BLaER1 (cell line): ENCODE results near the gene ST6GAL1.
"Not testable (repeated sequence)": the region's sequence is repeated elsewhere in the genome, so short reads cannot be mapped to it uniquely, and the experiment has no call there.

Experiments
- H3K27ac ChIP-seq: shearing (Covaris generic); formaldehyde crosslinking; 2 replicates; pipeline ENCODE4 v1.8.1; 2022
- H3K27me3 ChIP-seq: shearing (Covaris generic); formaldehyde crosslinking; 2 replicates; pipeline ENCODE4 v1.8.1; 2022
- H3K36me3 ChIP-seq: shearing (Covaris generic); formaldehyde crosslinking; 2 replicates; pipeline ENCODE4 v1.8.1; 2022
- H3K4me1 ChIP-seq: shearing (Covaris generic); formaldehyde crosslinking; 2 replicates; pipeline ENCODE4 v1.8.1; 2022
- H3K4me2 ChIP-seq: shearing (Covaris generic); formaldehyde crosslinking; 2 replicates; pipeline ENCODE4 v1.8.1; 2022
- H3K4me3 ChIP-seq: shearing (Covaris generic); formaldehyde crosslinking; 2 replicates; pipeline ENCODE4 v1.8.1; 2022
- H3K9ac ChIP-seq: shearing (Covaris generic); formaldehyde crosslinking; 2 replicates; pipeline ENCODE4 v1.8.1; 2022
- H3K9me3 ChIP-seq: shearing (Covaris generic); formaldehyde crosslinking; 2 replicates; pipeline ENCODE4 v1.8.1; 2022
- H4K20me1 ChIP-seq: shearing (Covaris generic); formaldehyde crosslinking; 2 replicates; pipeline ENCODE4 v1.8.1; 2022
- Cebpa-rat ChIP-seq: shearing (Covaris generic); IDR thresholded peaks from 2 replicates; pipeline ENCODE4 v1.8.1; 2022

The ST6GAL1 gene

GRCh38 chr3:186997061-186997460, 66.7 kb downstream of the ST6GAL1 start:
- Histone ChIP-seq H3K36me3 (peaks cover 68% of the 10 kb centered on the region), H4K20me1 (peaks cover 87% of the 10 kb centered on the region), H3K4me1 (peaks cover 66% of the 10 kb centered on the region), H3K4me2 (no peak overlapping the region), H3K9ac (no peak overlapping the region), H3K9me3 (no peaks in the 10 kb centered on the region), H3K4me3 (no peak overlapping the region), H3K27me3 (no peaks in the 10 kb centered on the region), H3K27ac (no peak overlapping the region)
- TF ChIP-seq Cebpa-rat, result no peak

- Histone ChIP-seq H3K27me3 (no peaks in the 10 kb centered on the region), H3K9ac (no peak overlapping the region), H3K9me3 (no peaks in the 10 kb centered on the region), H3K36me3 (peaks cover 68% of the 10 kb centered on the region), H3K4me3 (no peak overlapping the region), H4K20me1 (peaks cover 87% of the 10 kb centered on the region), H3K4me1 (peaks cover 64% of the 10 kb centered on the region), H3K4me2 (no peak overlapping the region), H3K27ac (0 out of 2 replicates have a peak overlapping the region, but pooled peaks have one; percentile 14)
- no peak for TF ChIP-seq Cebpa-rat
Observed at GRCh38 chr3:186997473-186997939, 67.2 kb downstream of the ST6GAL1 start.

- Histone ChIP-seq H3K27me3 (no peaks in the 10 kb centered on the region), H3K4me1 (peaks cover 64% of the 10 kb centered on the region), H3K9me3 (no peaks in the 10 kb centered on the region), H3K4me3 (no peak overlapping the region), H3K36me3 (peaks cover 65% of the 10 kb centered on the region), H3K9ac (no peak overlapping the region), H3K4me2 (0 out of 2 replicates have a peak overlapping the region, but pooled peaks have one; percentile 75), H3K27ac (0 out of 2 replicates have a peak overlapping the region, but pooled peaks have one; percentile 14), H4K20me1 (peaks cover 86% of the 10 kb centered on the region)
- TF ChIP-seq Cebpa-rat, result no peak
Observed at GRCh38 chr3:186998937-186999368, 68.6 kb downstream of the ST6GAL1 start.

GRCh38 chr3:187000711-187001151, 70.4 kb downstream of the ST6GAL1 start:
- H3K9me3 ChIP-seq, result peaks cover 8% of the 10 kb centered on the region; the same call in 1 of the 2 replicates
- peaks cover 83% of the 10 kb centered on the region for H4K20me1 ChIP-seq
- H3K27ac ChIP-seq, result peak overlapping the region; percentile 33
- no peak overlapping the region for H3K4me3 ChIP-seq
- H3K4me1 ChIP-seq, result peaks cover 59% of the 10 kb centered on the region
- H3K4me2 ChIP-seq, result peak overlapping the region; percentile 75
- peak overlapping the region; percentile 11; the same call in 1 of the 2 replicates for H3K9ac ChIP-seq
- H3K36me3 ChIP-seq, result peaks cover 76% of the 10 kb centered on the region
- no peak for TF ChIP-seq Cebpa-rat
- H3K27me3 ChIP-seq, result no peaks in the 10 kb centered on the region

- H3K4me3 ChIP-seq, result no peak overlapping the region
- H3K27ac ChIP-seq, result no peak overlapping the region
- peaks cover 41% of the 10 kb centered on the region for H3K4me1 ChIP-seq
- no peak for TF ChIP-seq Cebpa-rat
- no peaks in the 10 kb centered on the region for H3K27me3 ChIP-seq
- H3K4me2 ChIP-seq, result no peak overlapping the region
- H3K36me3 ChIP-seq, result peaks cover 72% of the 10 kb centered on the region
- H3K9ac ChIP-seq, result no peak overlapping the region
- peaks cover 26% of the 10 kb centered on the region for H3K9me3 ChIP-seq
- H4K20me1 ChIP-seq, result peaks cover 62% of the 10 kb centered on the region
Observed at GRCh38 chr3:187002915-187003314, 72.6 kb downstream of the ST6GAL1 start.

- peaks cover 52% of the 10 kb centered on the region for H4K20me1 ChIP-seq
- H3K4me1 ChIP-seq, result peaks cover 27% of the 10 kb centered on the region
- no peaks in the 10 kb centered on the region for H3K27me3 ChIP-seq
- H3K4me3 ChIP-seq, result no peak overlapping the region
- no peak overlapping the region for H3K9ac ChIP-seq
- no peak overlapping the region for H3K4me2 ChIP-seq
- peaks cover 34% of the 10 kb centered on the region for H3K9me3 ChIP-seq
- TF ChIP-seq Cebpa-rat, result no peak
- no peak overlapping the region for H3K27ac ChIP-seq
- peaks cover 67% of the 10 kb centered on the region for H3K36me3 ChIP-seq
Observed at GRCh38 chr3:187005827-187006481, 75.6 kb downstream of the ST6GAL1 start.

- no peak overlapping the region for H3K4me2 ChIP-seq
- H3K4me3 ChIP-seq, result no peak overlapping the region
- no peak overlapping the region for H3K27ac ChIP-seq
- H3K9ac ChIP-seq, result no peak overlapping the region
- TF ChIP-seq Cebpa-rat, result no peak
- peaks cover 54% of the 10 kb centered on the region for H4K20me1 ChIP-seq
- H3K9me3 ChIP-seq, result peaks cover 34% of the 10 kb centered on the region
- H3K36me3 ChIP-seq, result peaks cover 63% of the 10 kb centered on the region
- no peaks in the 10 kb centered on the region for H3K27me3 ChIP-seq
- peaks cover 31% of the 10 kb centered on the region for H3K4me1 ChIP-seq
Observed at GRCh38 chr3:187006864-187007630, 76.7 kb downstream of the ST6GAL1 start.

- Histone ChIP-seq H3K36me3 (peaks cover 53% of the 10 kb centered on the region), H3K9me3 (peaks cover 29% of the 10 kb centered on the region), H4K20me1 (peaks cover 62% of the 10 kb centered on the region), H3K4me2 (peak overlapping the region; percentile 39), H3K4me1 (peaks cover 64% of the 10 kb centered on the region)
- not testable (repeated sequence) for H3K4me3 ChIP-seq, H3K27ac ChIP-seq, H3K27me3 ChIP-seq, H3K9ac ChIP-seq
Observed at GRCh38 chr3:187010382-187010781, 80.1 kb downstream of the ST6GAL1 start.

GRCh38 chr3:187011915-187012314, 81.6 kb downstream of the ST6GAL1 start:
- Histone ChIP-seq H3K27ac (no peak overlapping the region), H3K4me3 (no peak overlapping the region), H3K4me1 (peaks cover 73% of the 10 kb centered on the region)

GRCh38 chr3:187012609-187013051, 82.3 kb downstream of the ST6GAL1 start:
- H4K20me1 ChIP-seq, result peaks cover 85% of the 10 kb centered on the region
- peaks cover 34% of the 10 kb centered on the region for H3K36me3 ChIP-seq
- no peak for TF ChIP-seq Cebpa-rat
- no peak overlapping the region; the same call in 1 of the 2 replicates for H3K9ac ChIP-seq
- H3K4me3 ChIP-seq, result no peak overlapping the region
- H3K9me3 ChIP-seq, result peaks cover 11% of the 10 kb centered on the region
- H3K4me1 ChIP-seq, result peaks cover 80% of the 10 kb centered on the region
- H3K4me2 ChIP-seq, result peak overlapping the region; percentile 74
- H3K27me3 ChIP-seq, result no peaks in the 10 kb centered on the region
- peak overlapping the region; percentile 16; the same call in 1 of the 2 replicates for H3K27ac ChIP-seq

More at GRCh38 chr3:187011915-187012314, 81.6 kb downstream of the ST6GAL1 start:
- H3K27me3 ChIP-seq, result no peaks in the 10 kb centered on the region
- peaks cover 78% of the 10 kb centered on the region for H4K20me1 ChIP-seq
- peak overlapping the region; percentile 74 for H3K4me2 ChIP-seq
- TF ChIP-seq Cebpa-rat, result no peak
- no peak overlapping the region for H3K9ac ChIP-seq
- peaks cover 38% of the 10 kb centered on the region for H3K36me3 ChIP-seq
- H3K9me3 ChIP-seq, result peaks cover 15% of the 10 kb centered on the region
